ENCODE measurements around the gene SLC2A4RG. TPM values are rescaled to one million over a fixed set of nuclear protein-coding genes. Genes with fewer than 3 reads are reported as not detected.

SLC2A4RG gene
- total RNA-seq, 3 donors from 2014 or later (not counting 1 experiment from before 2014, with no cell fraction given), result 90.4 to 100 (median 95.5) TPM

GRCh38 chr20:63702036-63702665 lies 37.4 kb upstream of the SLC2A4RG start:
- H3K27ac Mint-ChIP-seq, result no peak overlapping the region
- Histone ChIP-seq H3K36me3 (ENCODE audit: control insufficient read depth, insufficient read depth, low read length) (peaks cover 24% of the 10 kb centered on the region), H3K4me3 (ENCODE audit: low read length) (no peak overlapping the region), H3K4me1 (ENCODE audit: control insufficient read depth, insufficient read depth, low read length) (peaks cover 34% of the 10 kb centered on the region), H3K27ac (ENCODE audit: low read length) (no peak overlapping the region), H3K9me3 (ENCODE audit: control insufficient read depth, insufficient read depth, low read length) (no peaks in the 10 kb centered on the region), H3K27me3 (ENCODE audit: control insufficient read depth, insufficient read depth, low read length) (no peaks in the 10 kb centered on the region)
- H3K36me3 Mint-ChIP-seq, result no peaks in the 10 kb centered on the region
- no peak for DNase-seq
- H3K4me3 Mint-ChIP-seq, result no peak overlapping the region
- TF ChIP-seq, protein P1, sequence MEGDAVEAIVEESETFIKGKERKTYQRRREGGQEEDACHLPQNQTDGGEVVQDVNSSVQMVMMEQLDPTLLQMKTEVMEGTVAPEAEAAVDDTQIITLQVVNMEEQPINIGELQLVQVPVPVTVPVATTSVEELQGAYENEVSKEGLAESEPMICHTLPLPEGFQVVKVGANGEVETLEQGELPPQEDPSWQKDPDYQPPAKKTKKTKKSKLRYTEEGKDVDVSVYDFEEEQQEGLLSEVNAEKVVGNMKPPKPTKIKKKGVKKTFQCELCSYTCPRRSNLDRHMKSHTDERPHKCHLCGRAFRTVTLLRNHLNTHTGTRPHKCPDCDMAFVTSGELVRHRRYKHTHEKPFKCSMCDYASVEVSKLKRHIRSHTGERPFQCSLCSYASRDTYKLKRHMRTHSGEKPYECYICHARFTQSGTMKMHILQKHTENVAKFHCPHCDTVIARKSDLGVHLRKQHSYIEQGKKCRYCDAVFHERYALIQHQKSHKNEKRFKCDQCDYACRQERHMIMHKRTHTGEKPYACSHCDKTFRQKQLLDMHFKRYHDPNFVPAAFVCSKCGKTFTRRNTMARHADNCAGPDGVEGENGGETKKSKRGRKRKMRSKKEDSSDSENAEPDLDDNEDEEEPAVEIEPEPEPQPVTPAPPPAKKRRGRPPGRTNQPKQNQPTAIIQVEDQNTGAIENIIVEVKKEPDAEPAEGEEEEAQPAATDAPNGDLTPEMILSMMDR (IDR thresholded peaks at IDR 0.05), result no peak
- peaks cover 8 to 25% of the 10 kb centered on the region in 2 donors for H3K4me1 Mint-ChIP-seq
- WGBS (ENCODE audit: insufficient coverage), result 95% methylated on average over 16 of the region's 16 CpGs
- intact Hi-C loops (cut with micrococcal nuclease), result no loop called here
- no peak for ATAC-seq
- no peaks in the 10 kb centered on the region for H3K27me3 Mint-ChIP-seq (ENCODE audit: low read depth in 2 of 2)
- H3K9me3 Mint-ChIP-seq, result no peaks in the 10 kb centered on the region

GRCh38 chr20:63702751-63703470 lies 36.7 kb upstream of the SLC2A4RG start:
- Mint-ChIP-seq H3K36me3 (no peaks in the 10 kb centered on the region), H3K27ac (no peak overlapping the region), H3K4me1 (peaks cover 8 to 22% of the 10 kb centered on the region in 2 donors), H3K9me3 (no peaks in the 10 kb centered on the region), H3K27me3 (ENCODE audit: low read depth in 2 of 2) (no peaks in the 10 kb centered on the region), H3K4me3 (no peak overlapping the region)
- WGBS (ENCODE audit: insufficient coverage), result 91% methylated on average over 12 of the region's 13 CpGs
- no peak overlapping the region for H3K4me3 ChIP-seq (ENCODE audit: low read length)
- H3K9me3 ChIP-seq (ENCODE audit: control insufficient read depth, insufficient read depth, low read length), result no peaks in the 10 kb centered on the region
- H3K27me3 ChIP-seq (ENCODE audit: control insufficient read depth, insufficient read depth, low read length), result no peaks in the 10 kb centered on the region
- TF ChIP-seq, protein P1 (IDR thresholded peaks at IDR 0.05), result no peak
- ATAC-seq (no peak), DNase-seq (no peak)
- H3K4me1 ChIP-seq (ENCODE audit: control insufficient read depth, insufficient read depth, low read length), result peaks cover 28% of the 10 kb centered on the region
- intact Hi-C loops (cut with micrococcal nuclease), result no loop called here
- H3K36me3 ChIP-seq (ENCODE audit: control insufficient read depth, insufficient read depth, low read length), result peaks cover 24% of the 10 kb centered on the region
- H3K27ac ChIP-seq (ENCODE audit: low read length), result no peak overlapping the region

DNA sequence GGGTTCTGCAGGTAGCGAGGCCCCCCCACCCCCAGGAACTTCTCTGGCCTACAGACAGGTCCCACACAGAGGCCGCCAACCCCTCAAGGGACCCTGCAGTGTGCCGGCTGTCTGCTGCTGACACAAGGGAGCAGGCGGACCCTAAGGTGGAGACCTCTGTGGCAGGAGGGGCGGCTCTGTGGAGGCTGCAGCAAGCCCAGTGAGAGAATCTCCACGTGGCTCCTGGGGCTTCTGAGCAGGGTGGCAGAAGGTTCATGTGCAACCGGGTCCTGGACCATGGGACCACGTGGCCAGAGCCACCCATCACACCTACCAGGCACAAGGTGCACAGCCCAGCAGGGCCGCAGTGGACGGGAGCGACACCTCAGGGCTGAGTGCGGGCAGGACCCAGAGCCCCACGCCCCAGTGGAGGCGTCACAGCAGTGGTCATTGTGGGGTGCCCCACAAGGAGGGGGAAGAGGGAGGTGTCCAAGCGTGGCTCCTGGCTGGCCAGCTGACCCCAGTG lies 36.1 kb upstream of the SLC2A4RG start:
- no peaks in the 10 kb centered on the region for H3K27me3 ChIP-seq (ENCODE audit: control insufficient read depth, insufficient read depth, low read length)
- no peaks in the 10 kb centered on the region for H3K27me3 Mint-ChIP-seq (ENCODE audit: low read depth in 2 of 2)
- peaks cover 24% of the 10 kb centered on the region for H3K36me3 ChIP-seq (ENCODE audit: control insufficient read depth, insufficient read depth, low read length)
- peaks cover 10 to 25% of the 10 kb centered on the region in 2 donors for H3K4me1 Mint-ChIP-seq
- WGBS (ENCODE audit: insufficient coverage), result 96% methylated on average over 15 of the region's 15 CpGs
- peaks cover 31% of the 10 kb centered on the region for H3K4me1 ChIP-seq (ENCODE audit: control insufficient read depth, insufficient read depth, low read length)
- no peak overlapping the region for H3K4me3 ChIP-seq (ENCODE audit: low read length)
- intact Hi-C loops (cut with micrococcal nuclease), result no loop called here
- H3K9me3 ChIP-seq (ENCODE audit: control insufficient read depth, insufficient read depth, low read length), result no peaks in the 10 kb centered on the region
- H3K27ac Mint-ChIP-seq, result no peak overlapping the region
- ATAC-seq, result no peak
- no peak overlapping the region for H3K27ac ChIP-seq (ENCODE audit: low read length)
- no peak for DNase-seq
- H3K4me3 Mint-ChIP-seq, result no peak overlapping the region
- no peaks in the 10 kb centered on the region for H3K9me3 Mint-ChIP-seq
- TF ChIP-seq, protein P1 (IDR thresholded peaks at IDR 0.05), result no peak
- no peaks in the 10 kb centered on the region for H3K36me3 Mint-ChIP-seq

Measured in natural killer cell (primary cell).